ENCODE results near the gene ARHGEF33. TPM values are rescaled to one million over a fixed set of nuclear protein-coding genes. Genes with fewer than 3 reads are reported as not detected.

Gene ARHGEF33
- total RNA-seq, 1 experiment from 2014 or later, result 0.04 TPM

DNA sequence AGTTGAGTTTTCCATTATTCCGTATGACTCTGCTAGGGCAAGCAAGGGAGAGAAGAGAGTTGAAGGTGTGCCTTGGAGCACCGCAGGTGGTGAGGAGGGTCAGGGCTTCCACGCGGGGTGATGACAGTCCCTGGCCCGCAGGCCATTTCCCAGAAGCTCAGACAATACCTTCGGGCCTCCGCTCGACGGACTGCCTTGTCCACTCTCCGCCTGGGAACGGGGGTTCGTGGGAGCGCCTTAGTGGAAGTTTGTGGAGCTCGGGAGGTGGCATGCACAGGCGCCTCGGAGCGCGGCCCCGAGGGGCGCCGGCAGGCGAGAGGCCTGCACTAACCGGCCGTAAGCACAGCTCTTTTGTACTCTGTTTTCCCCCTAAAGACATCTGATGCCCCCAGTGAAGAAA is 69.8 kb downstream of the ARHGEF33 start:
- ChIA-PET CTCF (no interaction called here), POLR2A (ENCODE audit: unreplicated experiment) (no interaction called here)
- BruUV-seq (replicated peaks), result no TSS peak
- Histone ChIP-seq H3K27me3 (ENCODE audit: low read length) (no peaks in the 10 kb centered on the region), H3K4me1 (ENCODE audit: insufficient read depth, low read length) (no peaks in the 10 kb centered on the region), H2AFZ (ENCODE audit: low read length) (no peak overlapping the region), H3K27ac (ENCODE audit: low read length) (no peak overlapping the region), H3F3A (ENCODE audit: low read length, unreplicated experiment) (no peaks in the 10 kb centered on the region), H3K79me2 (ENCODE audit: low read length) (no peaks in the 10 kb centered on the region), H3K9me2 (replicated peaks; ENCODE audit: low read length) (no peaks in the 10 kb centered on the region), H3K4me2 (ENCODE audit: low read length) (no peak overlapping the region), H3K4me3 (ENCODE audit: low read length) (no peak overlapping the region), H3K9ac (ENCODE audit: low read length) (no peak overlapping the region), H4K20me1 (ENCODE audit: low read length) (no peaks in the 10 kb centered on the region), H3K9me3 (ENCODE audit: low read length) (no peaks in the 10 kb centered on the region), H3K36me3 (ENCODE audit: low read depth, low read length) (no peaks in the 10 kb centered on the region)
- intact Hi-C loops (cut with micrococcal nuclease), result no loop called here
- TF ChIP-seq EZH2phosphoT487 (IDR thresholded peaks at IDR 0.05; ENCODE audit: borderline replicate concordance, low read length) (no peak), CTCF (conservative IDR thresholded peaks at IDR 0.05; ENCODE audit: low read depth, low read length) (no peak), EZH2 (IDR thresholded peaks at IDR 0.05; ENCODE audit: low read length, unreplicated experiment) (no peak)
- no peak for ATAC-seq
- DNase-seq, result no peak

- BruUV-seq (replicated peaks), result no TSS peak
- H3K9me3 ChIP-seq (ENCODE audit: low read length), result no peaks in the 10 kb centered on the region
- H3K4me2 ChIP-seq (ENCODE audit: low read length), result no peak overlapping the region
- no peak overlapping the region for H3K4me3 ChIP-seq (ENCODE audit: low read length)
- intact Hi-C loops (cut with micrococcal nuclease), result no loop called here
- no peaks in the 10 kb centered on the region for H3K36me3 ChIP-seq (ENCODE audit: low read depth, low read length)
- H3K9ac ChIP-seq (ENCODE audit: low read length), result no peak overlapping the region
- no peaks in the 10 kb centered on the region for H3K4me1 ChIP-seq (ENCODE audit: insufficient read depth, low read length)
- ATAC-seq (no peak), DNase-seq (no peak)
- H4K20me1 ChIP-seq (ENCODE audit: low read length), result no peaks in the 10 kb centered on the region
- H3K79me2 ChIP-seq (ENCODE audit: low read length), result no peaks in the 10 kb centered on the region
- H3K27ac ChIP-seq (ENCODE audit: low read length), result no peak overlapping the region
- H3K27me3 ChIP-seq (ENCODE audit: low read length), result no peaks in the 10 kb centered on the region
- TF ChIP-seq EZH2 (IDR thresholded peaks at IDR 0.05; ENCODE audit: low read length, unreplicated experiment) (no peak), CTCF (conservative IDR thresholded peaks at IDR 0.05; ENCODE audit: low read depth, low read length) (no peak), EZH2phosphoT487 (IDR thresholded peaks at IDR 0.05; ENCODE audit: borderline replicate concordance, low read length) (no peak)
- POLR2A ChIA-PET (ENCODE audit: unreplicated experiment), result no interaction called here
- H2AFZ ChIP-seq (ENCODE audit: low read length), result no peak overlapping the region
- H3F3A ChIP-seq (ENCODE audit: low read length, unreplicated experiment), result no peaks in the 10 kb centered on the region
- CTCF ChIA-PET, result no interaction called here
- no peaks in the 10 kb centered on the region for H3K9me2 ChIP-seq (replicated peaks; ENCODE audit: low read length)
Observed at GRCh38 chr2:38959938-38960608, 70.4 kb downstream of the ARHGEF33 start.

GRCh38 chr2:38960609-38961320 is 71.1 kb downstream of the ARHGEF33 start:
- Histone ChIP-seq H3K79me2 (ENCODE audit: low read length) (no peaks in the 10 kb centered on the region), H3K27ac (ENCODE audit: low read length) (no peak overlapping the region), H3K9ac (ENCODE audit: low read length) (no peak overlapping the region), H3K4me3 (ENCODE audit: low read length) (no peak overlapping the region), H3F3A (ENCODE audit: low read length, unreplicated experiment) (no peaks in the 10 kb centered on the region), H3K9me3 (ENCODE audit: low read length) (no peaks in the 10 kb centered on the region), H3K9me2 (replicated peaks; ENCODE audit: low read length) (no peaks in the 10 kb centered on the region), H4K20me1 (ENCODE audit: low read length) (no peaks in the 10 kb centered on the region), H3K4me2 (ENCODE audit: low read length) (no peak overlapping the region), H3K36me3 (ENCODE audit: low read depth, low read length) (no peaks in the 10 kb centered on the region), H3K27me3 (ENCODE audit: low read length) (no peaks in the 10 kb centered on the region), H3K4me1 (ENCODE audit: insufficient read depth, low read length) (no peaks in the 10 kb centered on the region), H2AFZ (ENCODE audit: low read length) (no peak overlapping the region)
- no TSS peak for BruUV-seq (replicated peaks)
- DNase-seq (no peak), ATAC-seq (no peak)
- intact Hi-C loops (cut with micrococcal nuclease), result no loop called here
- ChIA-PET POLR2A (ENCODE audit: unreplicated experiment) (no interaction called here), CTCF (no interaction called here)
- TF ChIP-seq EZH2 (IDR thresholded peaks at IDR 0.05; ENCODE audit: low read length, unreplicated experiment) (no peak), CTCF (conservative IDR thresholded peaks at IDR 0.05; ENCODE audit: low read depth, low read length) (no peak)

Data from PC-3 (cell line).